Neural progenitor cell (in vitro differentiated cells): ENCODE data around the gene FLT3. TPM values are rescaled to one million over a fixed set of nuclear protein-coding genes. Genes with fewer than 3 reads are reported as not detected.
A peak's percentile ranks its signal among the peaks of the same experiment; 100 is the strongest.

Experiments
- DNase-seq: peaks from one replicate; pipeline ENCODE4 v3.0.0-alpha.2; 2016; ENCODE audit warnings: low spot score
- H2AFZ ChIP-seq: fragments of 200-600 bp; sonication (generic); replicated peaks from 2 replicates; pipeline ENCODE4 v1.6.1; 2016; ENCODE audit warnings: antibody characterized with exemption
- H3F3A ChIP-seq: fragments of 200-600 bp; sonication (generic); 2 replicates; pipeline ENCODE4 v1.6.1; 2016; ENCODE audit warnings: antibody characterized with exemption, low read depth
- H3K27ac ChIP-seq: fragments of 200-600 bp; sonication (generic); 2 replicates; pipeline ENCODE4 v1.5.1; 2016; ENCODE audit warnings: mild to moderate bottlenecking
- H3K27me3 ChIP-seq: fragments of 200-600 bp; sonication (generic); 2 replicates; pipeline ENCODE4 v1.6.1; 2016; ENCODE audit warnings: mild to moderate bottlenecking, moderate library complexity
- H3K36me3 ChIP-seq: fragments of 200-600 bp; sonication (generic); 2 replicates; pipeline ENCODE4 v1.5.1; 2016
- H3K4me1 ChIP-seq: fragments of 200-600 bp; sonication (generic); 2 replicates; pipeline ENCODE4 v1.6.1; 2016; ENCODE audit warnings: mixed run types
- H3K4me2 ChIP-seq: fragments of 200-600 bp; sonication (generic); 2 replicates; pipeline ENCODE4 v1.6.1; 2016
- H3K4me3 ChIP-seq: fragments of 200-600 bp; sonication (generic); 2 replicates; pipeline ENCODE4 v1.5.1; 2016
- H3K79me2 ChIP-seq: fragments of 200-600 bp; sonication (generic); 2 replicates; pipeline ENCODE4 v1.6.1; 2016; ENCODE audit warnings: low read depth
- H3K9ac ChIP-seq: fragments of 200-600 bp; sonication (generic); 2 replicates; pipeline ENCODE4 v1.6.1; 2016
- H3K9me3 ChIP-seq: fragments of 200-600 bp; sonication (generic); 2 replicates; pipeline ENCODE4 v1.5.1; 2016; ENCODE audit warnings: low read depth
- H4K20me1 ChIP-seq: fragments of 200-600 bp; sonication (generic); 2 replicates; pipeline ENCODE4 v1.6.1; 2016; ENCODE audit warnings: low read depth
- H3K27ac Mint-ChIP-seq: 3 replicates; pipeline ENCODE4 v1.8.0; 2021; ENCODE audit warnings: mixed read lengths
- H3K27me3 Mint-ChIP-seq: 2 replicates; pipeline ENCODE4 v1.8.0; 2022; ENCODE audit warnings: low read depth, mild to moderate bottlenecking, inconsistent platforms, moderate library complexity, mixed read lengths; ENCODE audit not compliant: insufficient read depth
- H3K36me3 Mint-ChIP-seq: 3 replicates; pipeline ENCODE4 v1.8.0; 2021; ENCODE audit warnings: mixed read lengths
- H3K4me1 Mint-ChIP-seq: 3 replicates; pipeline ENCODE4 v1.8.0; 2021; ENCODE audit warnings: mixed read lengths
- H3K4me3 Mint-ChIP-seq: 3 replicates; pipeline ENCODE4 v1.8.0; 2021; ENCODE audit warnings: mild to moderate bottlenecking, moderate library complexity, mixed read lengths
- H3K9me3 Mint-ChIP-seq: 3 replicates; pipeline ENCODE4 v1.8.0; 2020; ENCODE audit warnings: mixed read lengths
- EZH2 ChIP-seq: fragments of 200-600 bp; sonication (generic); IDR thresholded peaks from 2 replicates; pipeline ENCODE4 v1.6.1; 2017; ENCODE audit warnings: antibody characterized with exemption, mild to moderate bottlenecking, moderate library complexity
- EZH2phosphoT487 ChIP-seq: fragments of 200-600 bp; sonication (generic); IDR thresholded peaks from 2 replicates; pipeline ENCODE4 v1.6.1; 2017; ENCODE audit warnings: antibody characterized with exemption
- total RNA-seq: library from RNA; depleted of rRNA; stranded (reverse); fragments of >200 nt; gene quantifications from 2 replicates; pipeline ENCODE4 v1.2.3, GENCODE V29; 2015; ENCODE audit warnings: low replicate concordance
- TF ChIP-seq, protein P1 (sequence below): fragments of 200-600 bp; sonication (generic); IDR thresholded peaks from 2 replicates; pipeline ENCODE4 v1.5.1; 2017; ENCODE audit warnings: antibody characterized with exemption, mild to moderate bottlenecking

The FLT3 gene
- total RNA-seq, 1 donor from 2014 or later = 0.58 TPM

DNA sequence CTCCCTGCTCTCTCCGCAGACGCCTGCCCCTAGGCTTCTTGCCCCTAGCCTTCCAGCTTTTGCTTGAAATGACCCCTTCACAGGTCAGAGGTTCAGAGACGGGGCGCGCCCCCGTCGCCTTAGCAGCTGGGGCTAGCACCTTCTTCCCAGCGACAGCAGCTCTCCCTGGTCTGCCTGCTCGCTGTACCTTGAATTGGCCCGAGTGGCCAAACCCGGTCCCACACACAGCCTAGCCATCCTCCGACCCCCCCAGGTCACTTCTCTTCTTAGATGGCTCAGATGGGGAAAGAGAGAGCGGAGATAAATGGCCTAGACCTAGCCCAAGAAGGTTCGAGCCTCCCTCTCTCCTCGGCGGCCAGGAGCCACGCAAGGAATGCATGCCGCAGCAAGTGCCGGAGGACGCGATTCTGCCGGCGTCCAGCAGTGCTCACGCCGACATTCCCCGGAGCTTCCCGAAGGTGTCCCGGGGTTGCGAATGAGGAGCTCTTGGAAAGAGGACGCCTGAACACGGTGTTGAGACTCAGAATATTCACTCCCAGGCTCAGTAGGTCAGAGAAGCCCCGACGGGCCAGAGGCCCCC lies 132.6 kb downstream of the FLT3 start:
- H3K36me3 Mint-ChIP-seq = no peaks in the 10 kb centered on the region
- DNase-seq = peak; percentile 47
- Histone ChIP-seq H4K20me1 (peaks cover 96% of the 10 kb centered on the region), H3K4me2 (peak overlapping the region; percentile 74), H3K9ac (no peak overlapping the region), H3K36me3 (no peaks in the 10 kb centered on the region), H3F3A (peaks cover 50% of the 10 kb centered on the region), H3K4me3 (no peak overlapping the region), H3K79me2 (no peaks in the 10 kb centered on the region), H3K9me3 (no peaks in the 10 kb centered on the region), H3K27me3 (peaks cover 100% of the 10 kb centered on the region), H2AFZ (no peak overlapping the region), H3K4me1 (peaks cover 56% of the 10 kb centered on the region), H3K27ac (no peak overlapping the region)
- peaks cover 88% of the 10 kb centered on the region for H3K27me3 Mint-ChIP-seq
- H3K4me1 Mint-ChIP-seq = peaks cover 36% of the 10 kb centered on the region
- H3K9me3 Mint-ChIP-seq = no peaks in the 10 kb centered on the region
- TF ChIP-seq EZH2 (no peak), EZH2phosphoT487 (no peak)
- TF ChIP-seq, protein P1, sequence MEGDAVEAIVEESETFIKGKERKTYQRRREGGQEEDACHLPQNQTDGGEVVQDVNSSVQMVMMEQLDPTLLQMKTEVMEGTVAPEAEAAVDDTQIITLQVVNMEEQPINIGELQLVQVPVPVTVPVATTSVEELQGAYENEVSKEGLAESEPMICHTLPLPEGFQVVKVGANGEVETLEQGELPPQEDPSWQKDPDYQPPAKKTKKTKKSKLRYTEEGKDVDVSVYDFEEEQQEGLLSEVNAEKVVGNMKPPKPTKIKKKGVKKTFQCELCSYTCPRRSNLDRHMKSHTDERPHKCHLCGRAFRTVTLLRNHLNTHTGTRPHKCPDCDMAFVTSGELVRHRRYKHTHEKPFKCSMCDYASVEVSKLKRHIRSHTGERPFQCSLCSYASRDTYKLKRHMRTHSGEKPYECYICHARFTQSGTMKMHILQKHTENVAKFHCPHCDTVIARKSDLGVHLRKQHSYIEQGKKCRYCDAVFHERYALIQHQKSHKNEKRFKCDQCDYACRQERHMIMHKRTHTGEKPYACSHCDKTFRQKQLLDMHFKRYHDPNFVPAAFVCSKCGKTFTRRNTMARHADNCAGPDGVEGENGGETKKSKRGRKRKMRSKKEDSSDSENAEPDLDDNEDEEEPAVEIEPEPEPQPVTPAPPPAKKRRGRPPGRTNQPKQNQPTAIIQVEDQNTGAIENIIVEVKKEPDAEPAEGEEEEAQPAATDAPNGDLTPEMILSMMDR = no peak
- peak overlapping the region; percentile 66 for H3K4me3 Mint-ChIP-seq
- H3K27ac Mint-ChIP-seq = no peak overlapping the region

DNA sequence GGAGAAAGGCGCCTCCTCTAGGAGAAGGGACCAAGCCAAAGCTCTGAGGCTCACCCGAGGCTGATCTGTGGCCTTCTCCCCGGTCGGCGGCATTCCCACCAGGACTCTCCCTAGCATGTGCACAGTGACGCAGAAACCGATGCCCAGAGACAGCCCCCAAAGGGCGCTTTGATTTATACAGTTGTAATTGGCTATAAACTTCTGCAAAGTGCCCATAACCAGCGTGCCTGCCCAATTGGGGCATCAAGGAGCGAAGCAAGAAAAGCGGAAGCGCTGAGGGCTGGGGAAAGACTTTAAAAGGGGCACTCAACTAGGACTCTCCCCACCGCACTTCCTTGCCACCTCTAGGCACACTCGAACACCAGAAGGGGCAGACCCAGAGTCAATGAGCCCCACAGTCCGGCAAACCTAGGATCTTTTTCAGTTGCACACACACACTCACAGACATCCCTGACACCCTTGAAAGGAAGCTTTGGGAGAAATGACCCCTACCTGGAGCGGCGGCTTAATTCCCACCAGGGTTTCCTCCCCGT lies 133.1 kb downstream of the FLT3 start:
- no peak overlapping the region for H2AFZ ChIP-seq
- H3K27ac ChIP-seq = no peak overlapping the region
- peak overlapping the region; percentile 66 for H3K4me2 ChIP-seq
- H3K9me3 ChIP-seq = no peaks in the 10 kb centered on the region
- TF ChIP-seq, protein P1 = no peak
- no peak for TF ChIP-seq EZH2
- TF ChIP-seq EZH2phosphoT487 = no peak
- H3K4me1 ChIP-seq = peaks cover 52% of the 10 kb centered on the region
- H4K20me1 ChIP-seq = peaks cover 98% of the 10 kb centered on the region
- no peak overlapping the region for H3K27ac Mint-ChIP-seq
- H3K4me3 ChIP-seq = no peak overlapping the region
- no peak overlapping the region for H3K4me3 Mint-ChIP-seq
- H3K4me1 Mint-ChIP-seq = peaks cover 36% of the 10 kb centered on the region
- no peaks in the 10 kb centered on the region for H3K36me3 ChIP-seq
- no peak for DNase-seq
- no peaks in the 10 kb centered on the region for H3K79me2 ChIP-seq
- H3K27me3 ChIP-seq = peaks cover 100% of the 10 kb centered on the region
- H3K9me3 Mint-ChIP-seq = no peaks in the 10 kb centered on the region
- peaks cover 87% of the 10 kb centered on the region for H3K27me3 Mint-ChIP-seq
- no peak overlapping the region for H3K9ac ChIP-seq
- H3F3A ChIP-seq = peaks cover 49% of the 10 kb centered on the region
- no peaks in the 10 kb centered on the region for H3K36me3 Mint-ChIP-seq

DNA sequence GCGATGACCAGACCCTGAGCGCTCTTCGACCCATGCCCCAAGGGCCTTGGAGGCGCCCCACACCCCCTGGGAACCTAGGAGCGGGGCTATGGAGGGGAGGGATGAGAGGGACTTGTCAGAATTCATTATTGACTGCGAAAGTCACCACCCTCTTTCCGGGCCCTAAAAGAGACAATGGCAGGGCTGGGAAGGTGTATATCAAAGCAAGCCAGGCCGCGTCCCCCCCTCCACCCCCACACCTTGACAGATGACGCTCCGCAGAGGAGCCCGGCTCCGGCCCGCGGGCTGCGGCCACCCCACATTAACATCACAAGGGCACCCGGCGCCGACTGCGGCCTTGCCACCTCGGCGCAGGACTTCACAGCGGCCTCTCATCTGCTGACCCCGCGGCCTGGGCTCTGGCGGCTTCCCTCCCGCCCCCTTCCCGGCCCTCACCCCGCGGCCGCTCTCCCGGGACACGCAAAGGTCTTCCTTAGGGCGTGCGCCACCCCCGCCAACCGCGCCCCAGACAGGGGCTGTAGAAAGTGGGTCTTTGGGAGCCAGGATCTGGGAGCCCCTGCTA lies 133.7 kb downstream of the FLT3 start:
- Mint-ChIP-seq H3K4me3 (no peak overlapping the region), H3K36me3 (no peaks in the 10 kb centered on the region), H3K27me3 (peaks cover 89% of the 10 kb centered on the region), H3K27ac (no peak overlapping the region), H3K9me3 (no peaks in the 10 kb centered on the region), H3K4me1 (peaks cover 36% of the 10 kb centered on the region)
- H2AFZ ChIP-seq = no peak overlapping the region
- H3K4me1 ChIP-seq = peaks cover 47% of the 10 kb centered on the region
- H3K27me3 ChIP-seq = peaks cover 100% of the 10 kb centered on the region
- H3K9me3 ChIP-seq = no peaks in the 10 kb centered on the region
- TF ChIP-seq, protein P1 = no peak
- peak; percentile 84 for TF ChIP-seq EZH2phosphoT487
- peak; percentile 82 for TF ChIP-seq EZH2
- H3K27ac ChIP-seq = no peak overlapping the region
- no peak overlapping the region for H3K4me3 ChIP-seq
- no peak overlapping the region for H3K9ac ChIP-seq
- DNase-seq = peak; percentile 51
- no peaks in the 10 kb centered on the region for H3K79me2 ChIP-seq
- H4K20me1 ChIP-seq = peaks cover 98% of the 10 kb centered on the region
- peaks cover 46% of the 10 kb centered on the region for H3F3A ChIP-seq
- H3K36me3 ChIP-seq = no peaks in the 10 kb centered on the region
- H3K4me2 ChIP-seq = peak overlapping the region; percentile 66
